IPS-15b (cell line): ENCODE measurements around the gene PLCB4.

ENCODE experiments used
- H3K27me3 ChIP-seq: one replicate; pipeline ENCODE4 v1.6.1; 2013; ENCODE audit warnings: low read length; ENCODE audit not compliant: control insufficient read depth, insufficient read depth
- H3K36me3 ChIP-seq: one replicate; pipeline ENCODE4 v1.6.1; 2013; ENCODE audit warnings: low read length; ENCODE audit not compliant: control insufficient read depth, insufficient read depth
- H3K4me1 ChIP-seq: one replicate; pipeline ENCODE4 v1.6.1; 2013; ENCODE audit warnings: mild to moderate bottlenecking, low read length; ENCODE audit not compliant: control insufficient read depth, insufficient read depth
- H3K4me3 ChIP-seq: one replicate; pipeline ENCODE4 v1.5.1; 2013; ENCODE audit warnings: low read depth, low read length
- H3K9ac ChIP-seq: one replicate; pipeline ENCODE4 v1.6.1; 2013; ENCODE audit warnings: low read depth, mild to moderate bottlenecking, low read length
- H3K9me3 ChIP-seq: one replicate; pipeline ENCODE4 v1.6.1; 2013; ENCODE audit warnings: mild to moderate bottlenecking, low read length; ENCODE audit not compliant: control insufficient read depth, insufficient read depth

The PLCB4 gene

GRCh38 chr20:9392892-9393857 lies 324.3 kb downstream of the PLCB4 start:
- Histone ChIP-seq H3K4me3 (no peak overlapping the region), H3K4me1 (no peaks in the 10 kb centered on the region), H3K9me3 (no peaks in the 10 kb centered on the region), H3K9ac (peak overlapping the region; percentile 28), H3K36me3 (no peaks in the 10 kb centered on the region), H3K27me3 (no peaks in the 10 kb centered on the region)

GRCh38 chr20:9395971-9396370 lies 327.1 kb downstream of the PLCB4 start:
- no peak overlapping the region for H3K4me3 ChIP-seq
- H3K4me1 ChIP-seq: peaks cover 6% of the 10 kb centered on the region
- no peaks in the 10 kb centered on the region for H3K27me3 ChIP-seq
- H3K9ac ChIP-seq: no peak overlapping the region
- no peaks in the 10 kb centered on the region for H3K9me3 ChIP-seq
- H3K36me3 ChIP-seq: no peaks in the 10 kb centered on the region

GRCh38 chr20:9397928-9398327 lies 329.0 kb downstream of the PLCB4 start:
- no peaks in the 10 kb centered on the region for H3K27me3 ChIP-seq
- no peak overlapping the region for H3K4me3 ChIP-seq
- no peak overlapping the region for H3K9ac ChIP-seq
- H3K4me1 ChIP-seq: peaks cover 6% of the 10 kb centered on the region
- peaks cover under 1% of the 10 kb centered on the region for H3K9me3 ChIP-seq
- peaks cover 3% of the 10 kb centered on the region for H3K36me3 ChIP-seq

GRCh38 chr20:9398882-9399281 lies 330.0 kb downstream of the PLCB4 start:
- Histone ChIP-seq H3K4me3 (no peak overlapping the region), H3K9ac (no peak overlapping the region), H3K9me3 (peaks cover 5% of the 10 kb centered on the region), H3K36me3 (peaks cover 3% of the 10 kb centered on the region), H3K4me1 (peaks cover 6% of the 10 kb centered on the region), H3K27me3 (no peaks in the 10 kb centered on the region)

- Histone ChIP-seq H3K4me3 (no peak overlapping the region), H3K27me3 (no peaks in the 10 kb centered on the region), H3K36me3 (peaks cover 3% of the 10 kb centered on the region), H3K4me1 (peaks cover 6% of the 10 kb centered on the region), H3K9me3 (peaks cover 5% of the 10 kb centered on the region), H3K9ac (no peak overlapping the region)
These were observed 330.4 kb downstream of the PLCB4 start for GRCh38 chr20:9399322-9399721.

GRCh38 chr20:9400171-9401025 lies 331.5 kb downstream of the PLCB4 start:
- peaks cover 3% of the 10 kb centered on the region for H3K36me3 ChIP-seq
- no peak overlapping the region for H3K4me3 ChIP-seq
- H3K27me3 ChIP-seq: no peaks in the 10 kb centered on the region
- H3K9ac ChIP-seq: no peak overlapping the region
- peaks cover 6% of the 10 kb centered on the region for H3K4me1 ChIP-seq
- H3K9me3 ChIP-seq: peaks cover 5% of the 10 kb centered on the region

- H3K9me3 ChIP-seq: peaks cover 5% of the 10 kb centered on the region
- H3K9ac ChIP-seq: no peak overlapping the region
- peaks cover 3% of the 10 kb centered on the region for H3K36me3 ChIP-seq
- H3K27me3 ChIP-seq: no peaks in the 10 kb centered on the region
- peaks cover 6% of the 10 kb centered on the region for H3K4me1 ChIP-seq
- no peak overlapping the region for H3K4me3 ChIP-seq
These were observed 332.5 kb downstream of the PLCB4 start for GRCh38 chr20:9401371-9401770.

GRCh38 chr20:9402141-9402540 lies 333.3 kb downstream of the PLCB4 start:
- Histone ChIP-seq H3K4me3 (no peak overlapping the region), H3K4me1 (peaks cover 6% of the 10 kb centered on the region), H3K9me3 (peaks cover 5% of the 10 kb centered on the region), H3K27me3 (no peaks in the 10 kb centered on the region), H3K36me3 (peaks cover 3% of the 10 kb centered on the region), H3K9ac (no peak overlapping the region)

GRCh38 chr20:9402546-9402945 lies 333.7 kb downstream of the PLCB4 start:
- Histone ChIP-seq H3K4me3 (no peak overlapping the region), H3K4me1 (peaks cover 6% of the 10 kb centered on the region), H3K9ac (no peak overlapping the region), H3K36me3 (peaks cover 3% of the 10 kb centered on the region), H3K9me3 (peaks cover 5% of the 10 kb centered on the region), H3K27me3 (no peaks in the 10 kb centered on the region)

GRCh38 chr20:9403448-9403847 lies 334.6 kb downstream of the PLCB4 start:
- peaks cover 6% of the 10 kb centered on the region for H3K4me1 ChIP-seq
- H3K4me3 ChIP-seq: no peak overlapping the region
- no peaks in the 10 kb centered on the region for H3K27me3 ChIP-seq
- no peak overlapping the region for H3K9ac ChIP-seq
- peaks cover 3% of the 10 kb centered on the region for H3K36me3 ChIP-seq
- peaks cover 5% of the 10 kb centered on the region for H3K9me3 ChIP-seq

GRCh38 chr20:9407805-9408421 lies 339.0 kb downstream of the PLCB4 start:
- Histone ChIP-seq H3K4me3 (no peak overlapping the region), H3K9me3 (peaks cover 5% of the 10 kb centered on the region), H3K27me3 (no peaks in the 10 kb centered on the region), H3K4me1 (no peaks in the 10 kb centered on the region), H3K9ac (no peak overlapping the region), H3K36me3 (no peaks in the 10 kb centered on the region)
